Neural cell (in vitro differentiated cells): ENCODE results near the gene VWF. TPM values are rescaled to one million over a fixed set of nuclear protein-coding genes. Genes with fewer than 3 reads are reported as not detected.

Source experiments
- polyA plus RNA-seq: library from polyadenylated mRNA; depleted of rRNA; stranded (reverse); fragments of >200 nt; gene quantifications from 2 replicates; pipeline ENCODE4 v1.2.3, GENCODE V29; 2014
- small RNA-seq, 3 experiments: library from RNA; depleted of rRNA; stranded (forward); fragments of <200 nt; gene quantifications; one replicate each; pipeline ENCODE3, GENCODE V24; 2012

The VWF gene
- polyA plus RNA-seq, 1 donor from 2014 or later = not detected

Small RNAs within 50 kb of the gene (small RNA-seq; reads per million reads assigned to genes)
- 0 reads per million in 3 experiments for gene RN7SL69P

Other genes starting within 250 kb of the VWF start
- gene ANO2, start 179.4 kb downstream of the VWF start, polyA plus RNA-seq = 1.6 and 1.8 TPM in 2 replicates
- gene CD9, start 75.7 kb upstream of the VWF start, polyA plus RNA-seq = 0.46 TPM in 1 of 2 replicates, not detected in the other
- gene PLEKHG6, start 186.0 kb upstream of the VWF start, polyA plus RNA-seq = not detected in 2 replicates
- gene TNFRSF1A, start 217.4 kb upstream of the VWF start, polyA plus RNA-seq = 4.5 and 6.7 TPM in 2 replicates